WTC11 (cell line): Measurements from ENCODE around the gene COG8. TPM values are rescaled to one million over a fixed set of nuclear protein-coding genes. Genes with fewer than 3 reads are reported as not detected.

Experiments
- ATAC-seq: fragments of 200-7000 bp; cut with Tn5 transposase; 2 replicates; pipeline ENCODE4 v1.10.0; 2021; ENCODE audit warnings: mild to moderate bottlenecking, moderate library complexity
- CTCF ChIA-PET: fragments of 300-600 bp; sonication (Branson Sonifier 250); formaldehyde crosslinking; loops from one replicate; lab custom pipeline; 2021; ENCODE audit warnings: antibody characterized with exemption; lab: Charles Lee
- POLR2A ChIA-PET: fragments of 350-600 bp; sonication (Branson Sonifier 250); formaldehyde crosslinking; loops from one replicate; lab custom pipeline; 2021; ENCODE audit warnings: antibody characterized with exemption; lab: Charles Lee
- DNase-seq: peaks from one replicate; pipeline ENCODE4 v3.0.0; 2021; ENCODE audit warnings: low spot score
- H3K27ac Mint-ChIP-seq: 2 replicates; pipeline ENCODE4 v1.8.0; 2021; ENCODE audit warnings: mixed read lengths
- H3K27me3 Mint-ChIP-seq: 2 replicates; pipeline ENCODE4 v1.8.0; 2021; ENCODE audit warnings: low read depth, mild to moderate bottlenecking, moderate library complexity, mixed read lengths
- H3K36me3 Mint-ChIP-seq: 2 replicates; pipeline ENCODE4 v1.8.0; 2021; ENCODE audit warnings: mixed read lengths
- H3K4me1 Mint-ChIP-seq: 2 replicates; pipeline ENCODE4 v1.8.0; 2022; ENCODE audit warnings: mixed read lengths
- H3K4me3 Mint-ChIP-seq: 2 replicates; pipeline ENCODE4 v1.8.0; 2021; ENCODE audit warnings: mild to moderate bottlenecking, moderate library complexity, mixed read lengths
- H3K9me3 Mint-ChIP-seq: 2 replicates; pipeline ENCODE4 v1.8.0; 2021; ENCODE audit warnings: mixed read lengths
- ATF1 ChIP-seq: sonication (generic); formaldehyde crosslinking; IDR thresholded peaks from 2 replicates; pipeline ENCODE4 v1.8.1; 2023; ENCODE audit warnings: mild to moderate bottlenecking, moderate library complexity, missing genetic modification reagents
- E2F4 ChIP-seq: sonication (generic); formaldehyde crosslinking; IDR thresholded peaks from 2 replicates; pipeline ENCODE4 v1.8.1; 2022; ENCODE audit warnings: low read depth, mild to moderate bottlenecking, moderate library complexity, missing genetic modification reagents, borderline replicate concordance
- ESRRA ChIP-seq: sonication (generic); formaldehyde crosslinking; IDR thresholded peaks from 2 replicates; pipeline ENCODE4 v1.8.1; 2022; ENCODE audit warnings: mild to moderate bottlenecking, missing genetic modification reagents, borderline replicate concordance
- FOXP1 ChIP-seq: sonication (generic); formaldehyde crosslinking; IDR thresholded peaks from 2 replicates; pipeline ENCODE4 v1.8.0; 2022; ENCODE audit warnings: missing genetic modification reagents, mild to moderate bottlenecking, moderate library complexity, borderline replicate concordance
- JUN ChIP-seq: sonication (generic); formaldehyde crosslinking; IDR thresholded peaks from 2 replicates; pipeline ENCODE4 v1.8.0; 2023; ENCODE audit warnings: mild to moderate bottlenecking, missing genetic modification reagents
- MLX ChIP-seq: sonication (generic); formaldehyde crosslinking; IDR thresholded peaks from 2 replicates; pipeline ENCODE4 v1.8.1; 2023; ENCODE audit warnings: mild to moderate bottlenecking, missing genetic modification reagents, moderate library complexity
- MXD4 ChIP-seq: fragments of 250-450 bp; sonication (Bioruptor Pico); IDR thresholded peaks from 2 replicates; pipeline ENCODE4 v1.8.0; 2021; ENCODE audit warnings: mild to moderate bottlenecking, moderate library complexity, borderline replicate concordance
- MYBL2 ChIP-seq: sonication (generic); formaldehyde crosslinking; IDR thresholded peaks from 2 replicates; pipeline ENCODE4 v1.8.1; 2023; ENCODE audit warnings: mild to moderate bottlenecking, moderate library complexity, missing genetic modification reagents
- NFYB ChIP-seq: sonication (generic); formaldehyde crosslinking; conservative IDR thresholded peaks from 2 replicates; pipeline ENCODE4 v1.8.0; 2022; ENCODE audit warnings: low read depth, missing genetic modification reagents
- NR1H2 ChIP-seq: sonication (generic); formaldehyde crosslinking; IDR thresholded peaks from 2 replicates; pipeline ENCODE4 v1.9.0; 2021; ENCODE audit warnings: mild to moderate bottlenecking, moderate library complexity, missing genetic modification reagents
- NR2C2 ChIP-seq: sonication (generic); formaldehyde crosslinking; IDR thresholded peaks from 2 replicates; pipeline ENCODE4 v1.8.0; 2022; ENCODE audit warnings: mild to moderate bottlenecking, missing genetic modification reagents
- NR3C1 ChIP-seq: sonication (generic); formaldehyde crosslinking; conservative IDR thresholded peaks from 2 replicates; pipeline ENCODE4 v1.8.1; 2023; ENCODE audit warnings: low read depth, mild to moderate bottlenecking, missing genetic modification reagents
- SMAD3 ChIP-seq: sonication (generic); formaldehyde crosslinking; IDR thresholded peaks from 2 replicates; pipeline ENCODE4 v1.8.0; 2022; ENCODE audit warnings: missing genetic modification reagents, mild to moderate bottlenecking, borderline replicate concordance
- SOX15 ChIP-seq: fragments of 250-450 bp; sonication (Bioruptor Pico); IDR thresholded peaks from 2 replicates; pipeline ENCODE4 v1.9.0; 2021; ENCODE audit warnings: mild to moderate bottlenecking
- STAT6 ChIP-seq: sonication (generic); formaldehyde crosslinking; conservative IDR thresholded peaks from 2 replicates; pipeline ENCODE4 v1.8.1; 2023; ENCODE audit warnings: mild to moderate bottlenecking, low read depth, missing genetic modification reagents, moderate library complexity
- TEAD1 ChIP-seq: sonication (generic); formaldehyde crosslinking; IDR thresholded peaks from 2 replicates; pipeline ENCODE4 v1.8.0; 2022; ENCODE audit warnings: mild to moderate bottlenecking, missing genetic modification reagents
- TP53 ChIP-seq: sonication (generic); formaldehyde crosslinking; IDR thresholded peaks from 2 replicates; pipeline ENCODE4 v1.8.1; 2023; ENCODE audit warnings: mild to moderate bottlenecking, missing genetic modification reagents
- USF2 ChIP-seq: sonication (generic); formaldehyde crosslinking; IDR thresholded peaks from 2 replicates; pipeline ENCODE4 v1.8.1; 2023; ENCODE audit warnings: mild to moderate bottlenecking, missing genetic modification reagents, moderate library complexity
- ZNF232 ChIP-seq: sonication (generic); formaldehyde crosslinking; IDR thresholded peaks from 2 replicates; pipeline ENCODE4 v1.8.0; 2022; ENCODE audit warnings: mild to moderate bottlenecking, missing genetic modification reagents
- ZNF396 ChIP-seq: fragments of 250-450 bp; sonication (Bioruptor Pico); IDR thresholded peaks from 2 replicates; pipeline ENCODE4 v1.8.0; 2021; ENCODE audit warnings: mild to moderate bottlenecking, moderate library complexity, borderline replicate concordance
- ZNF671 ChIP-seq: fragments of 250-450 bp; sonication (Bioruptor Pico); IDR thresholded peaks from 2 replicates; pipeline ENCODE4 v1.8.0; 2021; ENCODE audit warnings: mild to moderate bottlenecking
- total RNA-seq: library from RNA; stranded (reverse); gene quantifications from 3 replicates; pipeline ENCODE4 v1.2.3, GENCODE V29; 2021
- TF ChIP-seq, protein P1 (sequence below): fragments of 200-600 bp; IDR thresholded peaks from 2 replicates; pipeline ENCODE4 v1.8.0; 2022; ENCODE audit warnings: antibody characterized with exemption

Gene COG8
- total RNA-seq, 1 experiment from 2014 or later, result 56.5 TPM

DNA sequence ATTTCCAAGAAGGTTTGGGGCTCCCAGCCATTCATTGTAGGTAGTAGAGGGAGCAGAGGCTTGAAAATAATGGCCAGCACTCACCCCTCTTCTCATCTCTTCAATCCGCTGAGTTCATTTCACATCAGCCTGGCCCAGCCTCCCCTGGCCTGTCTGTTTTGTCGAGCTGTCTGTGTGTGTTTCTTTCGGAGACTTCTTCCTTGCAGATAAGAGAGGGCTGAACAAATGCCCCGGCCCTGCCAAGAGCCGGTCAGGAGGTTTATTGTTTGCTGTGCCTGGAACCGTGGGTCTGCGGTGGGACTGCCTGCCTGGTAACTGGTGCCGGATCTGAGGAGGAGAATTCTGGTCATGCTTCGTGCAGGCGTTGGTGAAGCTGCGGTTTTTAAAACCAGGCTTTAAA, 24.8 kb downstream of the COG8 start:
- POLR2A ChIA-PET, result interaction anchor here (0.6 kb wide), 1 partner anchor 345 kb away, joined by 3 read pairs; no protein-coding TSS in a partner anchor
- Mint-ChIP-seq H3K4me1 (peaks cover 9% of the 10 kb centered on the region), H3K27me3 (no peaks in the 10 kb centered on the region), H3K9me3 (no peaks in the 10 kb centered on the region), H3K4me3 (no peak overlapping the region), H3K27ac (no peak overlapping the region)
- DNase-seq, result no peak
- TF ChIP-seq NFYB (CRISPR knock-in tag) (no peak), ESRRA (CRISPR knock-in tag) (no peak), USF2 (no peak), NR3C1 (CRISPR knock-in tag) (no peak)
- TF ChIP-seq, all 79 proteins: peak for 0
- H3K36me3 Mint-ChIP-seq, result peaks cover 27% of the 10 kb centered on the region
- CTCF ChIA-PET, result no interaction called here
- ATAC-seq, result no peak

- Mint-ChIP-seq H3K4me3 (no peak overlapping the region), H3K27ac (no peak overlapping the region), H3K4me1 (peaks cover 9% of the 10 kb centered on the region), H3K36me3 (peaks cover 21% of the 10 kb centered on the region), H3K27me3 (no peaks in the 10 kb centered on the region), H3K9me3 (no peaks in the 10 kb centered on the region)
- CTCF ChIA-PET, result no interaction called here
- POLR2A ChIA-PET, result no interaction called here
- ATAC-seq, result no peak
- no peak for DNase-seq
- TF ChIP-seq MLX (CRISPR knock-in tag) (no peak), ZNF671 (CRISPR knock-in tag) (no peak), NR3C1 (CRISPR knock-in tag) (no peak), ATF1 (CRISPR knock-in tag) (no peak), ZNF396 (CRISPR knock-in tag) (no peak), SOX15 (CRISPR knock-in tag) (no peak), TP53 (no peak), STAT6 (CRISPR knock-in tag) (no peak), FOXP1 (CRISPR knock-in tag) (no peak), ESRRA (CRISPR knock-in tag) (no peak), SMAD3 (CRISPR knock-in tag) (no peak), JUN (CRISPR knock-in tag) (no peak), MYBL2 (no peak)
Observed at GRCh38 chr16:69313469-69313868, 25.9 kb downstream of the COG8 start.

GRCh38 chr16:69311533-69312387, 27.6 kb downstream of the COG8 start:
- CTCF ChIA-PET, result interaction anchor here (1.1 to 2.2 kb wide), 3 partner anchors 12 to 162 kb away, joined by 3 to 7 read pairs (median 6); no protein-coding TSS in a partner anchor
- peak overlapping the region; percentile 96 for H3K4me3 Mint-ChIP-seq
- DNase-seq (peak; percentile 44), ATAC-seq (peak; percentile 43)
- H3K27me3 Mint-ChIP-seq, result no peaks in the 10 kb centered on the region
- no peaks in the 10 kb centered on the region for H3K9me3 Mint-ChIP-seq
- peaks cover 9% of the 10 kb centered on the region for H3K4me1 Mint-ChIP-seq
- POLR2A ChIA-PET, result no interaction called here
- peak overlapping the region; percentile 78 for H3K27ac Mint-ChIP-seq
- H3K36me3 Mint-ChIP-seq, result peaks cover 11% of the 10 kb centered on the region; the same call in 1 of the 2 replicates
- TF ChIP-seq ZNF232 (CRISPR knock-in tag) (no peak), NR2C2 (CRISPR knock-in tag) (no peak), MLX (CRISPR knock-in tag) (no peak), ESRRA (CRISPR knock-in tag) (no peak), TP53 (peak; percentile 74; the same call in 1 of the 2 replicates), MXD4 (CRISPR knock-in tag) (no peak), TEAD1 (CRISPR knock-in tag) (no peak; the same call in 1 of the 2 replicates), E2F4 (CRISPR knock-in tag) (no peak), NR1H2 (CRISPR knock-in tag) (no peak)
- TF ChIP-seq, protein P1, sequence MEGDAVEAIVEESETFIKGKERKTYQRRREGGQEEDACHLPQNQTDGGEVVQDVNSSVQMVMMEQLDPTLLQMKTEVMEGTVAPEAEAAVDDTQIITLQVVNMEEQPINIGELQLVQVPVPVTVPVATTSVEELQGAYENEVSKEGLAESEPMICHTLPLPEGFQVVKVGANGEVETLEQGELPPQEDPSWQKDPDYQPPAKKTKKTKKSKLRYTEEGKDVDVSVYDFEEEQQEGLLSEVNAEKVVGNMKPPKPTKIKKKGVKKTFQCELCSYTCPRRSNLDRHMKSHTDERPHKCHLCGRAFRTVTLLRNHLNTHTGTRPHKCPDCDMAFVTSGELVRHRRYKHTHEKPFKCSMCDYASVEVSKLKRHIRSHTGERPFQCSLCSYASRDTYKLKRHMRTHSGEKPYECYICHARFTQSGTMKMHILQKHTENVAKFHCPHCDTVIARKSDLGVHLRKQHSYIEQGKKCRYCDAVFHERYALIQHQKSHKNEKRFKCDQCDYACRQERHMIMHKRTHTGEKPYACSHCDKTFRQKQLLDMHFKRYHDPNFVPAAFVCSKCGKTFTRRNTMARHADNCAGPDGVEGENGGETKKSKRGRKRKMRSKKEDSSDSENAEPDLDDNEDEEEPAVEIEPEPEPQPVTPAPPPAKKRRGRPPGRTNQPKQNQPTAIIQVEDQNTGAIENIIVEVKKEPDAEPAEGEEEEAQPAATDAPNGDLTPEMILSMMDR, result no peak
